ENCODE results near the gene STAC.

Gene STAC

GRCh38 chr3:36579746-36580145 lies 199.4 kb downstream of the STAC start:
- no peak overlapping the region for H3K4me3 ChIP-seq (ENCODE audit: severe bottlenecking)
- DNase-seq (ENCODE audit: low spot score): no peak
- no peaks in the 10 kb centered on the region for H3K9me3 ChIP-seq (ENCODE audit: severe bottlenecking)
- H3K27ac ChIP-seq (ENCODE audit: poor library complexity, severe bottlenecking): no peak overlapping the region
- H3K27me3 ChIP-seq (ENCODE audit: insufficient read depth, poor library complexity, severe bottlenecking): no peaks in the 10 kb centered on the region
- no peaks in the 10 kb centered on the region for H3K4me1 ChIP-seq (ENCODE audit: insufficient read depth, poor library complexity, severe bottlenecking)
- no peak for ATAC-seq (ENCODE audit: low read depth)
- no peaks in the 10 kb centered on the region for H3K36me3 ChIP-seq (ENCODE audit: low read depth)
- TF ChIP-seq CTCF (IDR thresholded peaks at IDR 0.05; ENCODE audit: poor library complexity, severe bottlenecking): no peak

GRCh38 chr3:36580716-36581115 lies 200.4 kb downstream of the STAC start:
- no peaks in the 10 kb centered on the region for H3K9me3 ChIP-seq (ENCODE audit: severe bottlenecking)
- no peak for ATAC-seq (ENCODE audit: low read depth)
- no peak for TF ChIP-seq CTCF (IDR thresholded peaks at IDR 0.05; ENCODE audit: poor library complexity, severe bottlenecking)
- no peak overlapping the region for H3K27ac ChIP-seq (ENCODE audit: poor library complexity, severe bottlenecking)
- no peak for DNase-seq (ENCODE audit: low spot score)
- no peaks in the 10 kb centered on the region for H3K4me1 ChIP-seq (ENCODE audit: insufficient read depth, poor library complexity, severe bottlenecking)
- H3K27me3 ChIP-seq (ENCODE audit: insufficient read depth, poor library complexity, severe bottlenecking): no peaks in the 10 kb centered on the region
- H3K36me3 ChIP-seq (ENCODE audit: low read depth): no peaks in the 10 kb centered on the region
- H3K4me3 ChIP-seq (ENCODE audit: severe bottlenecking): no peak overlapping the region

- Histone ChIP-seq H3K4me3 (ENCODE audit: severe bottlenecking) (no peak overlapping the region), H3K27me3 (ENCODE audit: insufficient read depth, poor library complexity, severe bottlenecking) (no peaks in the 10 kb centered on the region), H3K9me3 (ENCODE audit: severe bottlenecking) (no peaks in the 10 kb centered on the region), H3K36me3 (ENCODE audit: low read depth) (no peaks in the 10 kb centered on the region), H3K27ac (ENCODE audit: poor library complexity, severe bottlenecking) (no peak overlapping the region), H3K4me1 (ENCODE audit: insufficient read depth, poor library complexity, severe bottlenecking) (no peaks in the 10 kb centered on the region)
- peak; percentile 24 for TF ChIP-seq CTCF (IDR thresholded peaks at IDR 0.05; ENCODE audit: poor library complexity, severe bottlenecking)
- DNase-seq (ENCODE audit: low spot score): no peak
- no peak for ATAC-seq (ENCODE audit: low read depth)
Measured at GRCh38 chr3:36591959-36592358, 211.7 kb downstream of the STAC start.

DNA sequence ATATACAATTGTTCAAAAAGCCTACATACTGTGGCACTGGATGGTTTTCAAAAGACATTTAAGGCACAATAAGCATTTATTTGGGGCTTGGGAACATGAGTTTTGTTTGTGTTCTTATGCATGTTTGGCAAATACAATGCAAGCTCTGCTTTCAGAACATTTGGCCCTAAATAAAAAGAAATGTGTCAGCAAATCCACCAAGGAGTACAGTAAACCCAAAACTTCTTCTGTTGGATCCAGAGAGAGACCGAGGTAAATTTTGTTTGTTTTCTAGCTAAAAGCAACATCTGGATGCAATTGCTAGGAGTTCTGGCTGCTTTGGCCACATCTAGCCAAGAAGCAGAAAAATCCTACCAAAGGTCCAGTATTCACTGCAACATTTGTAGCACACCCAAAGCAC lies 215.2 kb downstream of the STAC start:
- no peak overlapping the region for H3K27ac ChIP-seq (ENCODE audit: poor library complexity, severe bottlenecking)
- H3K4me3 ChIP-seq (ENCODE audit: severe bottlenecking): no peak overlapping the region
- ATAC-seq (ENCODE audit: low read depth) (no peak), DNase-seq (ENCODE audit: low spot score) (no peak)
- no peaks in the 10 kb centered on the region for H3K36me3 ChIP-seq (ENCODE audit: low read depth)
- no peaks in the 10 kb centered on the region for H3K9me3 ChIP-seq (ENCODE audit: severe bottlenecking)
- TF ChIP-seq CTCF (IDR thresholded peaks at IDR 0.05; ENCODE audit: poor library complexity, severe bottlenecking): no peak
- H3K27me3 ChIP-seq (ENCODE audit: insufficient read depth, poor library complexity, severe bottlenecking): no peaks in the 10 kb centered on the region
- H3K4me1 ChIP-seq (ENCODE audit: insufficient read depth, poor library complexity, severe bottlenecking): no peaks in the 10 kb centered on the region

DNA sequence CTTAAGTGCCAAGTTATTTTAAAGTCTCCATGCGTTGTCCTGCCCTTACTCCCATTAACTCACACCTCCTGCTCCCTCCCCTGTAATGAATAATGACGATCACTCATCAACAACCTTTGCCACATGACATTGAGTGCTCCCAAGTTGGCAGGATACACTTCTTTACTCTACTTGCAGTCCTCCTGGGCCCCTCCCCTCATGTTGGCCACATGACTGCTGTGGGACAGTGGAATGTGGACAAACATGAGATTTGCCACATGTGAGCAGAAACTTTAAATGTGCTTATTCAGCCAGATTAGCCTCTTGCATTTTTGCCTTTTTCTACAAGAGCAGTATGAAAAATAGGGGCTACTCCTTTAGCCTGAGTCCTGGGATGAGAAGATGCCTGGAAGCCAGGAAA lies 216.1 kb downstream of the STAC start:
- H3K4me1 ChIP-seq (ENCODE audit: insufficient read depth, poor library complexity, severe bottlenecking): no peaks in the 10 kb centered on the region
- DNase-seq (ENCODE audit: low spot score) (no peak), ATAC-seq (ENCODE audit: low read depth) (no peak)
- TF ChIP-seq CTCF (IDR thresholded peaks at IDR 0.05; ENCODE audit: poor library complexity, severe bottlenecking): no peak
- no peaks in the 10 kb centered on the region for H3K27me3 ChIP-seq (ENCODE audit: insufficient read depth, poor library complexity, severe bottlenecking)
- H3K27ac ChIP-seq (ENCODE audit: poor library complexity, severe bottlenecking): no peak overlapping the region
- H3K9me3 ChIP-seq (ENCODE audit: severe bottlenecking): no peaks in the 10 kb centered on the region
- no peaks in the 10 kb centered on the region for H3K36me3 ChIP-seq (ENCODE audit: low read depth)
- H3K4me3 ChIP-seq (ENCODE audit: severe bottlenecking): no peak overlapping the region
